HG03159 (cell line): ENCODE measurements around the gene AQP1.

ENCODE experiments used
- ATAC-seq: cut with Tn5 transposase; IDR thresholded peaks from one replicate; pipeline ENCODE4 v1.9.1; 2021; ENCODE audit warnings: mild to moderate bottlenecking, moderate library complexity; ENCODE audit not compliant: unreplicated experiment

Gene AQP1

GRCh38 chr7:30911561-30911969 lies at the start of gene AQP1:
Gene AQP1 (plus strand): TSS chr7:30911853. CDS start chr7:30911910, 57 bp downstream.
- ATAC-seq = no peak

GRCh38 chr7:30862995-30863705 lies 48.5 kb upstream of the AQP1 start:
- no peak for ATAC-seq

GRCh38 chr7:30863706-30864035 lies 48.0 kb upstream of the AQP1 start:
- ATAC-seq = no peak

- no peak for ATAC-seq
Observed at GRCh38 chr7:30864101-30864500, 47.6 kb upstream of the AQP1 start.

- no peak for ATAC-seq
Observed at GRCh38 chr7:30865076-30865475, 46.6 kb upstream of the AQP1 start.

- no peak for ATAC-seq
Observed at GRCh38 chr7:30865821-30866220, 45.8 kb upstream of the AQP1 start.

- no peak for ATAC-seq
Observed at GRCh38 chr7:30866939-30867338, 44.7 kb upstream of the AQP1 start.

GRCh38 chr7:30867483-30867882 lies 44.2 kb upstream of the AQP1 start:
- no peak for ATAC-seq

- no peak for ATAC-seq
Observed at GRCh38 chr7:30869794-30870611, 41.6 kb upstream of the AQP1 start.

- ATAC-seq = no peak
Observed at GRCh38 chr7:30870821-30871518, 40.7 kb upstream of the AQP1 start.

- ATAC-seq = no peak
Observed at GRCh38 chr7:30871655-30872054, 40.0 kb upstream of the AQP1 start.

- ATAC-seq = no peak
Observed at GRCh38 chr7:30873207-30873606, 38.4 kb upstream of the AQP1 start.

GRCh38 chr7:30873656-30874055 lies 38.0 kb upstream of the AQP1 start:
- ATAC-seq = no peak

GRCh38 chr7:30874656-30875302 lies 36.9 kb upstream of the AQP1 start:
- no peak for ATAC-seq

- ATAC-seq = no peak
Observed at GRCh38 chr7:30877015-30877769, 34.5 kb upstream of the AQP1 start.

- ATAC-seq = no peak
Observed at GRCh38 chr7:30877993-30878392, 33.7 kb upstream of the AQP1 start.

GRCh38 chr7:30879139-30880124 lies 32.2 kb upstream of the AQP1 start:
- no peak for ATAC-seq

- no peak for ATAC-seq
Observed at GRCh38 chr7:30880125-30880720, 31.4 kb upstream of the AQP1 start.

GRCh38 chr7:30880941-30881340 lies 30.7 kb upstream of the AQP1 start:
- ATAC-seq = no peak
